Sciatic nerve (tissue), 2 donors: ENCODE results near the gene IMPDH1. TPM values are rescaled to one million over a fixed set of nuclear protein-coding genes. Genes with fewer than 3 reads are reported as not detected.
"Not testable (repeated sequence)": the region's sequence is repeated elsewhere in the genome, so short reads cannot be mapped to it uniquely, and the experiment has no call there.

ENCODE experiments used
- ATAC-seq: fragments of 200-7000 bp; cut with Tn5 transposase; one replicate; pipeline ENCODE4 v1.9.1; 2020; ENCODE audit warnings: mild to moderate bottlenecking, moderate library complexity
- DNase-seq: peaks from one replicate; pipeline ENCODE4 v3.0.0-alpha.2; 2020; ENCODE audit warnings: low spot score
- intact Hi-C: fragments of 100-400 bp; cut with DNase I; formaldehyde crosslinking; loops from one replicate; pipeline ENCODE4 v1.14.2; 2022
- total RNA-seq: library from RNA; stranded (reverse); fragmentation: NEBNext Ultra II Directional; extraction: Animal tissue kit (Norgen Biotek cat#: 25700); gene quantifications from one replicate; pipeline ENCODE4 v1.2.1, GENCODE V29; 2021
- donor health status: DM: no; HTN: no; CAD: no.
- donor health status: DM: no; HTN: no; CAD: no.

Gene IMPDH1
- 49.3 TPM for total RNA-seq

DNA sequence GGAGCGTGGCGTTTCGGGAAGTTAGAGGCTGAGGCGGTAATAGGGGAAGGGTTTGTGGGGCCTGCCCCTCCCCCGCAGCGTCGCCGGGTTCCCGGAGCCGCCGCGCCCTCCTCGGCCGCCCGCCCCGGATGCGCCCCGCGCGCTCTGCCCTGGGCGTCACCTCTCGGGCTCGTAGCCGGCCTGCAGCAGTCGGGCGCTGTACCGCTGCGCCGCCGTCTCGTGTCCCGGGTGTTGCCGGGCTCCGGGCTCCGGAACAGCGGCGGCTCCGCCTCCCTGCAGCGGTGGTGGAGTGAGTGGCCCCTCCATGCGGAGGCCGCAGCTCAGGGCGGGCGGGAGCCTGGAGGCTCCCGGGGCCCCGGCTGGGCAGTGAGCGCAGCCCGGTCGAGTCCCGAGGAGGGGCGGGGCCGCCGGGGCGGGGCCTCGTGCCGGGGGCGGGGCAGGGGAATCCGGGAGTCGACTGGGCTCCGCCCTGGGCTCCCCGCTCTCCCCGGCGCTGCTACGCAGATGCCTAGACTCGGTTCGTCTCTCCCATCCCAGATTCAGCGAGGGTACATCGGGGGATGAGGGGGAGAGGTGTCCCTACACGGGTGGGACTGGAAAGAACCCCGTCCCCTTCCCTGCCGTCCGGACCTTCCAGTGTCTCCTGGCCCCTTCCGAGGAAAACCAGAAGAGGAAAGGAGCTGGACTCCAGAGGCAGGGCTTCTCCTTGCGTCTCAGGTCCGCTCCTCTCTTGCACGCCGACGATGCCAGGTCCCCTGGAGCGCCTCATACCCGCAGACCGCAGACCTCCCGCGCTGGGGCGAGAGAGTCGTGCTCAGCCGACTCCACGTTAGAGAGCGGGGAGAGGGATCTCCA, at the start of gene IMPDH1:
Gene IMPDH1 (minus strand): TSS at position 387 of the 855 bp plus-strand sequence. CDS start 81 bp downstream, at position 306.
- peak; percentile 96 for DNase-seq
- intact Hi-C loops: no loop called here
- peak; percentile 92 for ATAC-seq

DNA sequence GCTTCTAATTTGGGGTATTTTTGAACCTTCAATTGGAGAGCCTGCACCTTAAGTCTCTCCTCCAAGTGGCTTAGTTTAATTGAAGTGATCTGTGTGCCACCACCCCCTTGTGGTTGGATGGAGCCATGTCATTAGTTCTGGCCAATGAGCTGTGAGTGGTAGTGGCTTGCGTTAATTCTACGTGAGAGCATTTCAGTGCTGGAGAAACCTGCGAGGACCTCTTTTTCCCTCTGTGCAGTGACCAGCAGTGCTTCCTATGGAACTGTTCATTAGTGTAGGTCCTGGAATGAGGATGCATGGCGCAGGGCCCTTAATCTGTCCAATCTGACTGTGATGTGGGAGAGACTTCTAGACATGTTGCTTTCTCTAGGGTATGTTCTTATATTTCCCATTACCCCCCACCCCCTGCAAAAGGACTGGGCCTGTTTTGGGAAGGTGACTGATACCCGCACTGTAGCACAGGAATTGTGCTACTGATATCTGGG, 49.7 kb upstream of the IMPDH1 start:
- peak; percentile 40 for ATAC-seq
- DNase-seq: no peak
- intact Hi-C loops: no loop called here

DNA sequence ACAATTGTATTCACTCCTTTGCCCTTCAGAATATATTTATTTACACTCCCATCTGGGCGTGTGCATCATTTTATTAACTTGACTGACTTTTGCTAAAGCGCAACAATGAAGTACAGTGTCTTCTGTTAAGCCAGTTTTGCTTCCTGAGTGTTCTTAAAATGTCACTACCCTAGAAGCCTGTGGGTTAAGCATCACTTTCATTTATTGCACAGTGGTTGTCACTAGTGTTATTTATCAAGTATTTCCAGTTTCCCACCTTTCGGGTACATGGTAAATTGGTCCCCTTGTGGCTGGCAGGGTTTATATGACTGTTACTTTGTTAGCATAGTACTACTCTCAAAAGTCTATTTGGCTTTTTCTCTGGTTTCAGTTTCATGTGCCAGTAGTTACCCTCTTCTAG, 49.2 kb upstream of the IMPDH1 start:
- intact Hi-C loops: no loop called here
- no peak for ATAC-seq
- no peak for DNase-seq

DNA sequence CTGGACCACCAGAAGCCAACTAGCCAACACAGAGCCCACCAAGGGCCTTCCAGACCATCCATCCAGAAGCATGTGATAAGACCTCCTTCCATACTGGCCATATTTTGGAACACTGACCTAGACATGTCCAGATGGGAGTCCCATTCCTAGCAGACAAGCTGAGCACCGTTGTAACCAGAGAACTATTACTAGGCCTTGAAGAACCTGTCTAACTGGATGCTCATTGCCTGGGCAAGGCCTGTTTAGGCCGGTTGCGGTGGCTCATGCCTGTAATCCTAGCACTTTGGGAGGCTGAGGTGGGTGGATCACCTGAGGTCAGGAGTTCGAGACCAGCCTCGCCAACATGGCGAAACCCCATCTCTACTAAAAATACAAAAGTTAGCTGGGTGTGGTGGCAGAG, 47.6 kb upstream of the IMPDH1 start:
- DNase-seq, intact Hi-C loops, ATAC-seq: not testable (repeated sequence)

DNA sequence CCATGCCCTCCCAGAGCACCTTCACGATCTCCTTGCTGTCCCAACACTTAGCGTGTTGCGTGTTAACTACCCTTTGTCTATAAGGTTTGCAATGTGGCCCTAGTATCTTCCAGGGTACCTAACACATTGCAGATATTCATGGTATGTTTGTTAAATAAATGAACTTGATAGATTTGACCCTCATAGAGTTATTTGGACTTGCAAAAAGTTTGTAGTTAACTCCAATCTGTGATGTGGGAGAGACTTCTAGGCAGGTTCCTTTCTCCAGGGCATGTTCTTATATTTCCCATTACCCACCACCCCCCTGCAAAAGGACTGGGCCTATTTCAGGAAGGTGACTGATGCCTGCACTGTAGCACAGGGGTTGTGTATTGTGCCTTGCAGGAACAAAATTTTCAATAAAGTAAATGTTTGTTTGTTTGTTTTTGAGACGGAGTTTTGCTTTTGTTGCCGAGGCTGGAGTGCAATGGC, 46.5 kb upstream of the IMPDH1 start:
- no peak for DNase-seq
- no peak for ATAC-seq
- intact Hi-C loops: no loop called here

DNA sequence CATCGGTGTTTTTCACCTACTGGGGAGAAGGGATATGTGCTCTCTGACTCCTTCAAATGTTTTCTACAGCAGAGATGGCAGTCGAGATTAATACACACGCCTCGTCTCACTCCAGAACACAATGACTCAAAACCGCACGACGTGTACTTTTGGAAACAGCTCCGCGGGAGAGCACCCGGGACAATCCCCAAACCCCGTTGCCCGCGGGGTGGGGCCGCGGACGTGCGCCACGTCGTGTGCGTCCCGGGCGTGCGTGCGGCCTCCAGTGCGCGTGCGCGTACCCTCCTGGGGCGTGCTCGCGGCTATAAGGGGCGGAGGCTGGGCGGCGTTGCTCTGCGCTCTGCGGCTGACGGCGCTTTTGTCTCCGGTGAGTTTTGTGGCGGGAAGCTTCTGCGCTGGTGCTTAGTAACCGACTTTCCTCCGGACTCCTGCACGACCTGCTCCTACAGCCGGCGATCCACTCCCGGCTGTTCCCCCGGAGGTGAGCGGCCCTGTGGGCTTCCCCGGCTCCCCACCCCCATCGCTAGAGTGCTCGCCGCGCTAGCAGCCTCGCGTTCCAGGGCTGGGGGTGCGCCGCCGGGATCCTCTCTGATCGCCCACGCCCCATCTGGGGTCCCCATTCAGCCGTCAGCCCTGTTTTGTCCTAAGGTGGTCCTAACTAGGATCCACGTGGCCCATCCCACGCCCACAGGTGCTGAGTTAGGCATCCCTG, 45.9 kb upstream of the IMPDH1 start, which contains the start of gene HILPDA:
Gene HILPDA (plus strand): TSS at position 336 of the 712 bp plus-strand sequence. CDS start 1,391 bp downstream, outside the sequence.
- ATAC-seq: peak; percentile 95
- intact Hi-C loops: no loop called here
- DNase-seq: peak; percentile 96

DNA sequence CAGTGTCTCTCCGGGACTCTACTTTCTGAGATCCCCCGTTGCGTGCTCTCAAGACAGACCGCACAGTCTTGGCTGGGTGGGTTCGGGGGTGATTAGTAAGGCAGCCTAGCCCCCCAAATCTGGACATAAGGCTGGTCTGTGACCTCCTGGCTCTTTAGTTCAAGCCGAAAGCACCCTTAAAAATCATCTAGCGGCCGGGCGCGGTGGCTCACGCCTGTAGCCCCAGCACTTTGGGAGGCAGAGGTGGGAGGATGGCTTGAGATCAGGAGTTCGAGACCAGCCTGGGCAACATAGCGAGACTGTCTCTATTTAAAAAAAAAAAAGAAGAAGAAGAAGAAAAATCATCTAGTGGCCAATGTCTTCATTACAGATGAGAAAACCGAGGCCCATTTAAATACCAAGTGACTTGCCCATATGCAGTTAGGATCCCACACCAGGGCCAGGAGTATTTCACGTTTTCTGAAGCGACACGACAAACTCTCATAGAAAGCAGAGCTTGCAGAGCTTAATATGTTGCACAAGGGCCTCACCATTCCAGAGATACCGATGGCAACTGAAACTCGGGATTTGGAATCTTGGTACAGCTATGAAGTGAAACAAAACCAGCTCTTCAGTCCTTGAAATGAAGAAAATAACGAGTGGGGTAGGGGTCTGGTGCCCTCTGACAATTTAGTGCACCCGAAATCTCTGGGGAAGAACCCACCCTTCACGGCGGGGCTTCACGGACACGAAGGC, 45.2 kb upstream of the IMPDH1 start:
- ATAC-seq: peak; percentile 1
- intact Hi-C loops: no loop called here
- no peak for DNase-seq

DNA sequence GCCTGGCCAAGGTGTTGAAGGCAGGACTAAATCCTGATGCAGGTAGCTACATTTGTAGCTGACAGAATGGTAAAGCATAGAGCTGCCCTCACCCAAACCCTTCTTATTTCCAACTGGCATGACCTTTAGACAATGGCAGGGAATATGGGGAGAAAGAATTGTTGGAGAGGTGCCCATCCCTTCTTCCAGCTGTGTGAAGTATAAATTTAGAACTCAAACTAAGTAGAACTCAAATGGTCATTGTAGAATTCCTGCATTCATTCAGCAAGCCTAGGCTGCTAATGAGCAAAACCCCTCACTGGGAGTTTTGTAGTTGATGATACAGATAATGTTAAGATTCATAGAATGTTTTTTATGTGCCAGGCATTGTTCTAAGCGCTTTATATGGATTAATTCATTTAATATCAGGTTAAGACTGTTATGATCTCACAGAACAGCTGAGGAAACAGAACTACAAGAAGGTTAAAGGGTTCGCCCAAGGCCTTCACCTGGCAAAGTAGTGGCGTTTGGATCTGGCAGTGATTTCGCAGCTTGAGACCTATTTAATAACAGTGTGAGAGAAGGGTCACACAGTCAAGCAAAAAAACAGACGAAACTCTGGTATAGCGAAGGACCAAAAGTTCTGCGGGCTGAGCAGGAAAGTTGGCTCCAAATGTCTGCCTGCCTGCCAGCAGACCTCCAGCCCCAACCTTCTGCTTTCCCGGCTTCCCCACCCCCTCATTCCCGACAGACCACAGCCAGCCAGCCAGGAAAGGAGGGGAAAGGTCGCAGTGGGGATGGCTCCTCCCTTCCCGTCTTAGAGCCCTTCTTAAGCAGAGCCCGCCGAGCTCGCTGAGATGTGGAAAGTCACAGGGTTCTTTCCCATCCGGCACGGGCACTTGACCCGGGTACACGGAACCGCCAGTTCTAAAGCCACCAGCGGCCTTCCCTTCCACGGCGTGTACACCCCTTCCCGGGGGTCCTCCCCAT, 44.3 kb upstream of the IMPDH1 start:
- intact Hi-C loops: no loop called here
- ATAC-seq (peak; percentile 92), DNase-seq (peak; percentile 92)

DNA sequence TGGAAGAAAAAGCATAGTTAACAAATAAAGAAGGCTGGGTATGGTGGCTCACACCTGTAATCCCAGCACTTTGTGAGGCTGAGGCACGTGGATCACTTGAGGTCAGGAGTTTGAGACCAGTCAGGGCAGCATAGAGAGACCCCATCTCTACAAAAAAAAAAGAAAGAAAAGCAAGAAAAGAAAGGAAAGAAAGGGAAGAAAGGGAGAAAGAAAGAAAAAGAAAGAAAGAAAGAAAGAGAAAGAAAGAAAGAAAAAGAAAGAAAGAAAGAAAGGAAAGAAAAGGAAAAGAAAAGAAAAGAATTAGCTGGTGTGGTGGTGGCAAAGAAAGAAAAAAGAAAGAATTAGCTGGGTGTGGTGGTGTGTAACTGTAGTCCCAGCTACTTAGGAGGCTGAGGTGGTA, 42.8 kb upstream of the IMPDH1 start:
- intact Hi-C loops: no loop called here
- DNase-seq: no peak
- no peak for ATAC-seq

DNA sequence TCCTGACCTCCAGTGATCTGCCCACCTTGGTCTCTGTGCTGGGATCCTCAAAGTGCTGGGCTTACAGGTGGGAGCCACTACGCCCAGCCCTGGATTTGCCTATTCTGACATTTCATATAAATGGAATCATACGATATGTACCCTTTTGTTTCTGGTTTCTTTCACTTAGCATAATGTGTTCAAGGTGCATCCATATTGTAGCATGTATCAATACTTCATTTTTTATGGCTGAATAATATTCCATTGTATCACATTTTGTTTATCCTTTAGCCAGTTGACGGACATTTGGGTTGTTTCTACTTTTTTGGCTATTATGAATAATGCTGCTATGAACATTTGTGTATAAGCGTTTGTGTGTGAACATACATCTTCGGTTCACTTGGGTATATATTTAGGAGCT, 41.1 kb upstream of the IMPDH1 start:
- ATAC-seq (no peak), DNase-seq (no peak)
- intact Hi-C loops: no loop called here

DNA sequence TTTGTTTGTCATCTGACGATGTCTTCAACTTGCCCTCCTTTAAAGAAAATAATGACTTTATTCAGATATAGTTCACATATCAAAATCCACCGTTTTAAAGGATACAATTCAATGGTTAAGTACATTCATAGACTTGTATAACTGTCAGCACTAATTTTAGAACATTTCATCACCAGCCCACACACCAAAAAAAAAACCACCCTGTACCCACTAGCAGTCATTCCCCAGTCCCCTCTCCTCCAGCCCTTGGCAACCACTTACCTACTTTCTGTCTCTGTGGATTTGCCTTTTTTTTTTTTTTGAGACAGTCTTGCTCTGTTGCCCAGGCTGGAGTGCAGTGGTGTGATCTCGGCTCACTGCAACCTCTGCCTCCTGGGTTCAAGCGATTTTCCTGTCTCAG, 40.6 kb upstream of the IMPDH1 start:
- no peak for DNase-seq
- intact Hi-C loops: no loop called here
- no peak for ATAC-seq

DNA sequence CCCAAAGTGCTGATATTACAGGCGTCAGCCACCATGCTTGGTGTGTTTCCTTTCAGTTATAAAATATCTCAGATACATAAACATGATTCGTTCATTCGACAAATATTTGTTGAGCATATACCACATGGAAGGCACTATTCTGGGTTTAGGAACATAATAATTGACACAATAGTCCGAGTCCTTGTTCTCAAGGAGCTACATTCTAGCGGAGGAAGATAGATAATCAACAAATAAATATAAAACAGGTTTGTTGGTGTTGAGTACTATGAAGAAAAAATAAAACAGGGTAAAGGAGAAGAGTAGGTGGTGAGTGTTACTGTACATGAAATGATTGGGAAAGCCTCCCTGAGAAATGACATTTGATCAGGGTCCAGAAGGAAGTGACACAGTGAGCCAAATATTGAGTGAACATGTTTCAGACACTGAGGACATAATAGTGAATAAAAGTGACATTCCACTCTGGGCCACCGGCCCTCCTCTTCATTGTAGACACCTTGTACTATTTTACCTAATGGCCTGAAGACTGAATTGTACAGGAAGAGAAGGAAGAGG, 39.0 kb upstream of the IMPDH1 start:
- ATAC-seq: no peak
- intact Hi-C loops: no loop called here
- DNase-seq: no peak

DNA sequence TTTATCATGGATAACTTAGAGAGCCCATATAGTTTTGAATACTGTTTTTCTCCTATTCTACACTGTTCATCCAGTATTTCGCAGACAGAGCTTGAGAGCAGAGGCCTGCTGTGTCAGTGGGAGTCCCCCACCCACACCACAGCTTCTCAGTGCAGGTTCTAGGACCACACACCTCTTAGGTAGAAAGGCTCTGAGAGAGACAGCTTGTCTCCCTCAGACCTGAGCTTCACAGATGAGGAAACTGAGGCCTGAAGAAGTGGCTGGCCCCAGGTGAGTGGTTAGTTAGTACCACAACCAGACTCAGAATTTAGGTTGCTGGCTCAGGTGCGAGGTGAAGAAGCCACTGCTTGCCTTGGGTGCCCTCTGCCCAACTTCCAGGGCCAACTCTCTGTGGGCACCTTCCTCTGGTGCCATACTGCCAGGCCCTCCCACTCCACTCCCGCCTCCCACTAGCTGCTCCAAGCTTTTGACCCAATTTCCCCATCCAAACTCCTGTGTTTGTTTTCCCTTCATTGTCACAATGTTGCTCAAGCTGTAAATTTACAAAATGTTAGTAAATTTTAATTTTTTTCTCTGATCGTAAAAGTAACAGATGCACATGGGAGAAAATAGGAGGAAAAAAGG, 38.3 kb upstream of the IMPDH1 start:
- DNase-seq: no peak
- ATAC-seq: no peak
- intact Hi-C loops: no loop called here

DNA sequence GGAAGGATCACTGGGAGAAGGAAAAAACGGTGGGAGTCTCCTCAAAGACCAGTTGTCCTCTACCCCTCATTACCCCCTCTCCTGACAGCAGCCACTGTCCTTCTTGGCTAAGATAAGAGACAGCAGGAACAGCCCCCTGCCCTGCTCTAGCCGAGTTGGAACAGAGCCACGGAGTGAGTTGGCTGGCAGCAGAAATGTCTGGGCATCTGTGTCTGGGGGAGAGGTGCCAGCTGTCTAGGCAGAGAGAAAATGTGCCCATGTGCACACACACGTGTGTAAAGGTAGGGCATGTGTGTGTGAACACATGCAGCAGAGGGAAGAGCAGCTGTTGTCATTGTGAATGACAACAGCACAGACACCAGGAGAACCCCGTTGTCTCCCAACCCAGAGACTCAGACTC, 36.5 kb upstream of the IMPDH1 start:
- no peak for DNase-seq
- intact Hi-C loops: no loop called here
- ATAC-seq: no peak

DNA sequence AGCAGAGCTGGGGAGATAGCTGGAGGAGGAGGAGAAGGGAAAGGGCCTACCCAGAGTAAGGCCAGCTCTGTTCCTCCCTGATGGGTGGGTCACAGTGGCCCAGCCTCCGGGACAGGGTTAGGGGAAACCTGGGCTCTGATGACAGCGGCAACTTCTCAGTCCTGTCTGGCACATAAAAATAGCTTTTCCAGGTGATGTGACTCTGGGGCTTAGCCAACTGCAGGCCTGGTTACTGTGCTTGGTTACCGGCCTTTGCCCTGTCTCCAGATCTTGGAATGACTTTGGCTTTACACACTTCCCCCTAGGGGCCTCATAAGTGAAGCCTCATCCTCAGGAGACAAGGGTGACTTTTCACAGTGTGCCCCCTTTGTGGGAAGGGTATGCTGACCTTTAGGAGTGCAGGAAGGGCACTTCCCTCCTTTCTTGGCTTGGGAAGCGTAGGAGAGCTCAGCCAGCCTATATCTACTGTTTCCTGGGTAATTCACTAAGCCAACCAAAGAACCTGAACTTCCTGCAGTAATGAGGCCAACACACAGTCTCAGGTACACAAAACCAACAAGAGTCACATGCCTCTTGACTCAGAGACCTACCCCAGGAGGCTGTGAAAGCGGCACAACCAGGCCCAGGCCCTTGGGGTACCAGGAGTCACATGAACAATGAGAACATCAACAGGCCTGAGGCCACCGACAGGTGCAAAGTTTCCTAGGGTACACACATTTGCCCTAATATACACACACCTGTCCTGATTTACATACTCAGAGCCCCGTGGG, 34.2 kb upstream of the IMPDH1 start:
- intact Hi-C loops: no loop called here
- no peak for ATAC-seq
- no peak for DNase-seq

DNA sequence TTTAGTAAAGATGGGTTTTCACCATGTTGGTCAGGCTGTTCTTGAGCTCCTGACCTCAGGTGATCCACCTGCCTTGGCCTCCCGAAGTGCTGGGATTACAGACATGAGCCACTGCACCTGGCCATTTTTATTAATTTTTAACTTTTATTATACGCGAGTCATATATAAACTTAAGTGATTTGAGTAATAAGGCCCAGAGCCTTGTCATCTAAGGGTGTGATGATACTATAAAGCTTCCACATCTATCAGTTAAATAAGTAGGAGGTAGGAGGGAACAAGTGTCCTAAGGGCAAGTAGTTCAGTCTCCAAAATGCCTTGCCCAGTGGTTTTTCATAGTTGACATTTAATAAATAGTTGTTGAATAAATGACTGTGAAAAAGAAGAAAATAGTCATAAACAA, 32.6 kb upstream of the IMPDH1 start:
- no peak for ATAC-seq
- intact Hi-C loops: no loop called here
- DNase-seq: no peak
